IMR-90 (cell line): ENCODE results near the gene PHF20. TPM values are rescaled to one million over a fixed set of nuclear protein-coding genes. Genes with fewer than 3 reads are reported as not detected.

Experiments
- ATAC-seq: fragments of 200-7000 bp; cut with Tn5 transposase; 2 replicates; pipeline ENCODE4 v1.9.1; 2020; ENCODE audit warnings: low read depth, mild to moderate bottlenecking, moderate library complexity
- BruUV-seq: library from RNA; stranded (reverse); fragments of 400-500 nt; replicated peaks from 2 replicates; lab custom pipeline; 2021; lab: Mats Ljungman, UMichigan
- CTCF ChIA-PET: fragments of 300-600 bp; formaldehyde crosslinking; extraction: SDS; loops from one replicate; lab custom pipeline; 2021; ENCODE audit warnings: antibody characterized with exemption; lab: Yijun Ruan, JAX
- POLR2A ChIA-PET: fragments of 300-600 bp; sonication (Branson Sonifier 250); formaldehyde crosslinking; loops from one replicate; lab custom pipeline; 2022; ENCODE audit warnings: antibody characterized with exemption; ENCODE audit not compliant: unreplicated experiment; lab: Charles Lee
- DNase-seq: peaks from one replicate; pipeline ENCODE4 v3.0.0; 2013
- H2AFZ ChIP-seq: replicated peaks from 2 replicates; pipeline ENCODE3; 2013; ENCODE audit warnings: low read length, mild to moderate bottlenecking; ENCODE audit not compliant: poor library complexity
- H2AK5ac ChIP-seq: 2 replicates; pipeline ENCODE4 v1.6.1; 2013; ENCODE audit warnings: low read depth, low read length, inconsistent platforms
- H2AK9ac ChIP-seq: replicated peaks from 2 replicates; pipeline ENCODE3; 2013; ENCODE audit warnings: mild to moderate bottlenecking, low read depth, low read length, moderate library complexity; ENCODE audit not compliant: poor library complexity
- H2BK120ac ChIP-seq: 2 replicates; pipeline ENCODE4 v1.6.1; 2013; ENCODE audit warnings: low read depth, low read length, inconsistent platforms
- H2BK15ac ChIP-seq: 3 replicates; pipeline ENCODE4 v1.6.1; 2013; ENCODE audit warnings: low read depth, low read length, inconsistent platforms
- H2BK20ac ChIP-seq: 2 replicates; pipeline ENCODE4 v1.6.1; 2013; ENCODE audit warnings: low read depth, mild to moderate bottlenecking, inconsistent platforms, low read length, moderate library complexity
- H2BK5ac ChIP-seq: 2 replicates; pipeline ENCODE4 v1.6.1; 2013; ENCODE audit warnings: mild to moderate bottlenecking, low read depth, low read length, inconsistent platforms; ENCODE audit not compliant: poor library complexity, severe bottlenecking
- H3K14ac ChIP-seq: replicated peaks from 2 replicates; pipeline ENCODE4 v1.6.1; 2013; ENCODE audit warnings: low read depth, low read length, inconsistent platforms
- H3K18ac ChIP-seq: 2 replicates; pipeline ENCODE4 v1.6.1; 2013; ENCODE audit warnings: low read depth, low read length, control low read depth
- H3K23ac ChIP-seq: 2 replicates; pipeline ENCODE4 v1.6.1; 2013; ENCODE audit warnings: low read depth, low read length, inconsistent platforms
- H3K27ac ChIP-seq: 2 replicates; pipeline ENCODE4 v1.5.1; 2013; ENCODE audit warnings: mild to moderate bottlenecking, control low read depth, low read length; ENCODE audit not compliant: insufficient read depth
- H3K27me3 ChIP-seq: 2 replicates; pipeline ENCODE4 v1.6.1; 2013; ENCODE audit warnings: low read length; ENCODE audit not compliant: control insufficient read depth, insufficient read depth
- H3K36me3 ChIP-seq: 2 replicates; pipeline ENCODE4 v1.6.1; 2013; ENCODE audit warnings: low read length, mixed read lengths; ENCODE audit not compliant: control insufficient read depth, insufficient read depth
- H3K4ac ChIP-seq: 2 replicates; pipeline ENCODE4 v1.6.1; 2013; ENCODE audit warnings: low read depth, low read length, inconsistent platforms
- H3K4me1 ChIP-seq: 2 replicates; pipeline ENCODE4 v1.6.1; 2013; ENCODE audit warnings: low read length, mixed read lengths; ENCODE audit not compliant: control insufficient read depth, insufficient read depth
- H3K4me2 ChIP-seq: 2 replicates; pipeline ENCODE4 v1.6.1; 2013; ENCODE audit warnings: low read depth, mild to moderate bottlenecking, control low read depth, low read length, moderate library complexity
- H3K4me3 ChIP-seq: 2 replicates; pipeline ENCODE4 v1.5.1; 2013; ENCODE audit warnings: low read depth, mild to moderate bottlenecking, control low read depth, low read length, moderate library complexity; ENCODE audit not compliant: insufficient read depth
- H3K56ac ChIP-seq: 2 replicates; pipeline ENCODE4 v1.6.1; 2013; ENCODE audit warnings: low read length, inconsistent platforms; ENCODE audit not compliant: insufficient read depth; ENCODE audit errors: extremely low read depth
- H3K79me1 ChIP-seq, 2 experiments: 2 replicates each; pipeline ENCODE4 v1.6.1; 2013; ENCODE audit warnings: low read length in 2 of 2, inconsistent platforms in 1 of 2, low read depth in 1 of 2
- H3K9ac ChIP-seq: 2 replicates; pipeline ENCODE4 v1.6.1; 2013; ENCODE audit warnings: low read depth, low read length, control low read depth
- H3K9me1 ChIP-seq: 2 replicates; pipeline ENCODE4 v1.6.1; 2013; ENCODE audit warnings: low read length, inconsistent platforms; ENCODE audit not compliant: insufficient read depth
- H3K9me3 ChIP-seq: 2 replicates; pipeline ENCODE4 v1.6.1; 2013; ENCODE audit warnings: low read length; ENCODE audit not compliant: control insufficient read depth, insufficient read depth
- H4K20me1 ChIP-seq: 2 replicates; pipeline ENCODE4 v1.6.1; 2013; ENCODE audit warnings: low read length, inconsistent platforms; ENCODE audit not compliant: insufficient read depth
- H4K5ac ChIP-seq: 2 replicates; pipeline ENCODE4 v1.6.1; 2013; ENCODE audit warnings: mild to moderate bottlenecking, low read depth, low read length, control low read depth
- H4K8ac ChIP-seq, 2 experiments: 2 replicates each; pipeline ENCODE4 v1.6.1; 2013; ENCODE audit warnings: low read depth in 2 of 2, low read length in 2 of 2, control low read depth in 1 of 2, inconsistent platforms in 1 of 2
- H4K91ac ChIP-seq: 2 replicates; pipeline ENCODE4 v1.6.1; 2013; ENCODE audit warnings: low read depth, low read length, inconsistent platforms; ENCODE audit not compliant: insufficient read depth
- CEBPB ChIP-seq: IDR thresholded peaks from 2 replicates; pipeline ENCODE4 v1.6.1; 2012; ENCODE audit warnings: low read depth, low read length, improper control_type of control experiment
- CHD1 ChIP-seq: IDR thresholded peaks from 2 replicates; pipeline ENCODE4 v1.6.1; 2012; ENCODE audit warnings: low read depth, low read length, improper control_type of control experiment
- ELK1 ChIP-seq: fragments of 150-350 bp; IDR thresholded peaks from 2 replicates; pipeline ENCODE4 v1.6.1; 2016; ENCODE audit warnings: low read depth, mild to moderate bottlenecking, low read length, moderate library complexity, borderline replicate concordance
- MAZ ChIP-seq: IDR thresholded peaks from 2 replicates; pipeline ENCODE4 v1.6.1; 2012; ENCODE audit warnings: low read depth, mild to moderate bottlenecking, low read length, improper control_type of control experiment, moderate library complexity, borderline replicate concordance
- MXI1 ChIP-seq: IDR thresholded peaks from 2 replicates; pipeline ENCODE4 v1.6.1; 2012; ENCODE audit warnings: low read depth, mild to moderate bottlenecking, low read length, moderate library complexity, borderline replicate concordance
- NFE2L2 ChIP-seq: fragments of 150-350 bp; IDR thresholded peaks from 2 replicates; pipeline ENCODE4 v1.6.1; 2016; ENCODE audit warnings: low read depth, mild to moderate bottlenecking, low read length
- RFX5 ChIP-seq: IDR thresholded peaks from 2 replicates; pipeline ENCODE4 v1.8.0; 2012; ENCODE audit warnings: low read depth, mild to moderate bottlenecking, low read length, moderate library complexity
- WGBS, 2 experiments: methylation state at CpG; one replicate each; pipeline versions ENCODE4 v1.1.5 to v1.1.7; 2013; ENCODE audit warnings: missing lambda C conversion rate in 2 of 2; ENCODE audit not compliant: insufficient read length in 1 of 2; ENCODE audit errors: extremely low coverage in 2 of 2; 5-methylcytosine and 5-hydroxymethylcytosine counted together
- dilution Hi-C: fragments of 300-500 bp; cut with HindIII; formaldehyde crosslinking; loops from one replicate; pipeline ENCODE4 v1.14.3; 2018; ENCODE audit warnings: low sequenced_read_pairs; ENCODE audit not compliant: unreplicated experiment
- in situ Hi-C: fragments of 300-500 bp; cut with MboI; formaldehyde crosslinking; loops from 3 replicates; pipeline ENCODE4 v1.14.3; 2019; ENCODE audit warnings: low sequenced_read_pairs, inconsistent platforms, mixed read lengths
- intact Hi-C: fragments of 100-400 bp; cut with micrococcal nuclease; formaldehyde crosslinking; loops from 2 replicates; pipeline ENCODE4 v1.10.0; 2022
- polyA plus RNA-seq, 3 experiments: library from polyadenylated mRNA; depleted of rRNA; stranded (reverse); fragments of >200 nt; gene quantifications; 2 replicates each; pipeline ENCODE4 v1.2.3, GENCODE V29; 2012; ENCODE audit warnings: low replicate concordance in 1 of 3
- total RNA-seq: library from RNA; depleted of rRNA; stranded (reverse); fragments of >200 nt; gene quantifications from 2 replicates; pipeline ENCODE4 v1.2.3, GENCODE V29; 2012

Gene PHF20
- total and polyA plus RNA-seq, 2 of the 4 experiments (the other 2 are of a cell fraction) = 22.0 to 22.5 TPM

- TF ChIP-seq RFX5 (no peak), NFE2L2 (no peak)
Observed at GRCh38 chr20:35866418-35867202, 94.8 kb downstream of the PHF20 start (continued).

- POLR2A ChIA-PET = no interaction called here
Observed at GRCh38 chr20:35870541-35871258, 98.9 kb downstream of the PHF20 start.

More at GRCh38 chr20:35870541-35871258, 98.9 kb downstream of the PHF20 start:
- ATAC-seq (no peak), DNase-seq (no peak)
- Histone ChIP-seq H2AK5ac (peak overlapping the region; percentile 90), H3K4me3 (peak overlapping the region; percentile 15; the same call in 1 of the 2 replicates), H3K9me3 (no peaks in the 10 kb centered on the region), H3K4me2 (peak overlapping the region; percentile 80), H2BK5ac (peak overlapping the region; percentile 83), H2AK9ac (no peak overlapping the region), H3K79me1 (peaks cover 11 to 67% of the 10 kb centered on the region in 2 experiments), H2BK20ac (peak overlapping the region; percentile 63), H3K23ac (peak overlapping the region; percentile 61; the same call in 1 of the 2 replicates), H3K27me3 (no peaks in the 10 kb centered on the region), H3K9ac (peak overlapping the region; percentile 45), H2AFZ (no peak overlapping the region), H3K36me3 (no peaks in the 10 kb centered on the region; the same call in 1 of the 2 replicates), H3K4ac (peak overlapping the region; percentile 87), H3K4me1 (peaks cover 14% of the 10 kb centered on the region), H2BK120ac (peak overlapping the region; percentile 60), H4K5ac (peak overlapping the region; percentile 73), H3K14ac (peak overlapping the region; percentile 32), H3K27ac (peak overlapping the region; percentile 72; the same call in 1 of the 2 replicates), H2BK15ac (peak overlapping the region; percentile 72; the same call in 2 of the 3 replicates), H4K91ac (peak overlapping the region; percentile 59), H3K18ac (peak overlapping the region; percentile 79; the same call in 1 of the 2 replicates), H4K20me1 (no peaks in the 10 kb centered on the region), H3K9me1 (peaks cover 13% of the 10 kb centered on the region; the same call in 1 of the 2 replicates), H3K56ac (peak overlapping the region; percentile 51), H4K8ac (peak overlapping the region; percentile 51 to 72; a peak in 3 of 4 replicates)
- 76% methylated on average over 4 of the region's 7 CpGs; no CpG with 5 or more reads in 1 of the 2 experiments for WGBS, 2 experiments
- no TSS peak for BruUV-seq
- intact Hi-C loops (no loop called here), dilution Hi-C loops (no loop called here), in situ Hi-C loops (no loop called here)
- CTCF ChIA-PET = interaction anchor here (0.6 to 0.8 kb wide), 2 partner anchors 16 to 61 kb away, joined by 3 to 5 read pairs; no protein-coding TSS in a partner anchor
- no peak for TF ChIP-seq MAZ
- no peak for TF ChIP-seq NFE2L2
- no peak for TF ChIP-seq CEBPB
- TF ChIP-seq MXI1 = no peak
- TF ChIP-seq ELK1 = no peak
- TF ChIP-seq CHD1 = no peak
